Measurements from ENCODE around the gene TNFRSF21.

- TF ChIP-seq CTCF (IDR thresholded peaks at IDR 0.05) (no peak), POLR2A (IDR thresholded peaks at IDR 0.05) (no peak)
These were observed 67.8 kb downstream of the TNFRSF21 start for GRCh38 chr6:47241742-47242482.

Measured in esophagus squamous epithelium (tissue), 4 donors.